GM12874 (cell line): ENCODE measurements around the gene CYP11A1.

ENCODE experiments used
- CTCF ChIP-seq: IDR thresholded peaks from 2 replicates; pipeline ENCODE4 v1.5.1; 2011; ENCODE audit warnings: low read depth, mild to moderate bottlenecking, control low read depth, low read length, moderate library complexity; ENCODE audit not compliant: insufficient read depth

Gene CYP11A1

GRCh38 chr15:74400313-74400860 is 32.9 kb upstream of the CYP11A1 start:
- no peak for TF ChIP-seq CTCF

DNA sequence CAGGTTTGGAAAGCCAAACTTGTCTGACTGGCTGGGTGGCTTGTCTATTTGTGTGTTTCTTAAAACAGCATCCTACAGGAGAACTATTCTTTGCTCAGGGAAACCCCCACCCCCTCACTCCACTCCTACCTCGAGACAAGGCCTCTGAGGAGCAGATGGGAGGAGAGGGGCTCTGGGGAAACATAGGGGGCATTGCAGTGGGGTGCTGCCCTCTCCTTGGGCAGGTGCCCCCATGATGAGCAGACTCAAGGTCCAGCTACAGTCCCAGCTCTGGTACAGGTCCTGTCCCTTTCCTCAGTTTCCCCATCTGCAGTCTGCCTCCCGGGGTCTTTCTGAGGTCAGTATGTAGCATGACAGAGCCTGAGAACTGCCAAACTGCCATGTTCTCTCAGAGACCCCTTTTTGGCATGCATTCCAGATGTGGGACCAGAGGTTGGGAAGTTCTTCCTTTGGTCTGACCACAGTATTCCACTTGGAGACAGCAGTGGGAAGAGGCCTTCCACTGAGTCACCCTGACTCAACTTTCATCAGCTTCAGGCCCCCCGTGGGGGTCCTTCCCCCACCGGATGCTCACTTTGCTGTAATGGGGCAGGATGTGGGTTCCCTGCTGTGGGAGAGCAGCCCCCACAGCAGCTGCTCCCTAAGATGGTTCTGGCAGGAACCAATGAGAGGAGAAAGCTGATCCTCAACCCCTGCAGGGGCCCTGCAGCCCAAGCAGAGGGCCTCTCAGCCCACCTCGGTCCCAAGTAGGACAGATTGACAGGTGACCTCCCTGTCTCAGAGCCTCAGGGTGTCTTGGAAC is 32.3 kb upstream of the CYP11A1 start:
- no peak for TF ChIP-seq CTCF

DNA sequence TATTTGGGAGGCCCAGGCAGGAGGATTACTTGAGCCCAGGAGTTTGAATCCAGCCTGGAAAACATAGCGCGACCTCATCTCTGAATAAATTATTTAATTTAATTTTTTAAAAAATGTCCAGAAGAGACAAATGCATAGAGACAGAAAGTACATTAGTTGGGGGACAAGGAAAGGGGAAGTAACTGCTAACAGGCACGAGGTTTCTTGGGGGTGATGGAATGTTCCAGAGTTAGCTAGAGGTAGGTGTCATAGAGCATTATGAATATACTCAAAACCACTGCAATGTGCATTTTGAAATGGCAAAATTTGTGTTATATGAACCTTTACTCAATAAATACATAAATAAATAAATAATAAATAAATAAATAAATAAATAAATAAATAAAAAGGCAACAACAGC is 31.7 kb upstream of the CYP11A1 start:
- no peak for TF ChIP-seq CTCF

GRCh38 chr15:74398183-74398582 is 30.7 kb upstream of the CYP11A1 start:
- TF ChIP-seq CTCF: no peak

DNA sequence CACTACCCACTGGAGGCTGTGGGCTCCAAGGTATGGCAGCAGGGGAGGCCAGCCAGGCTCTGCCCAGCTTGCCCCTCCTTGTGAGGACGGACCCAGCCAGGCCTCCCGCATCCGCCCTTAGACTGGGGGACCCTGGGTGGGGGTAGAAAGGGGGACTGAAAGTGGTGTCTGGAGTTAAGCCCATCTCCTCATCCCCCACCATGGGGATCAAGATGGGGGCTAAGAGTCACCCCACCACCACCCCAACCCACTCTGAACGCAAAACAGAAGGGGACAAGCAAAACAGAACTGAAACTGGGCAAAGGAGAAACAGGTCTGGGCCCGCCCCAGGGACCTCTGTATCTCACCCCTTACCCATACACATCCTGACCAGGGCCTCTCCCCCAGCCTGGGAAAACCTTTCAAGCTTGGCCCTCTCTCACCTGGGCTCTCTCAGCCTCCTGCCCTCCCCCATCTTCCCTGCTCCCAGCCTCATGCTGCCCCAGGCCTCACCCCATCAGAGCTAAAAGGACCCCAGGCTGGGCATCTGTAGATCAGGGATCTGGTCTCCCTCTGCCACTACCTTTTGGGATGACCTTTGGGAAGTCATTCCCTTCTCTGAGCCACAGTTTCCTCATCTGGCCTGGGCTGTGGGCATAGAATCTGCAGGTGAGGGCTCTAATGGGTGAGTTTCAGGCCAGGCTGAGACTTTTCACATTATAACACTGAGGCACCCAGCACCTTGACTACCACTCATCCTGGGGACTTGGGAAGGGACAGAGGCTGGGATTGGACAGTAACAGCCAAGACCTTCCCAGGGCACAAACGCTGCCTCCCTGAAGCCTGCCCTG is 30.0 kb upstream of the CYP11A1 start:
- TF ChIP-seq CTCF: no peak

DNA sequence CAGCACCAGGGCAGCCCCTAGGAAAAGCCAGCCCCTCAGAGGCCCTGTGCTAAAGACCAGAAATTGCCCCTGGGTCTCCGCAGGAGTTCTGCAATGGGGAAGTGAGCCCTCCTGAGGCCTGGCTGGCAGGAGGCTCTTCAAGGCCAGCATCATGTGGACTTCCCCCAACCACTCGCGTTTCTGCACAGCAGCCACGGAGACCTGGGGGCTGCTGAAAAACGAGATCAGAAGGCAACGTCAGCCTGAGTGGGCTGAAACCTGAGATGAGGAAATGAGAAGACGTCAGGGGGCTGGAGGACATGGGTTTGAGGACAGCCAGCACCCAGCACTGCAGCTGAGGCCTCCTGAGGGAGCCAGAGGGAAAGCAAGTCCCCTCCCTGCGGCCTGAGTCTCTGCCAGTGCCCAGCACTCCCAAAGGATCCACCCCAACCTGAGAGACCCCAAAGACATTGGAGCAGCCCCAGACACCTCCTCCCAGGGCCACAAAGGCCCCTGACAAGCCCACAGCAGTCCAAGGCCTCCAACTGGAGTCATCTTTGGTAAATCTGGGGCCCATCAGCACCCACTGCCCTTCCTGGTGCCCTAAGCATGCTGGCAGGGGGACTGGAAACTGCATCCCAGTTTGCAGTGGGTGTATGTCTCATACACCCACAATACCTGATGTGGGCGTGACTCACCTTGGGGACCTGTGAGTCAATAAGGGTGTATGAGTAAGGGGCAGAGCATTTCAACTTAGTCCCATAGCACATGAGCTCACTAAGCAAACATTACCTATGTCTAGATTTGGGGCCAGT is 29.2 kb upstream of the CYP11A1 start:
- TF ChIP-seq CTCF: 0 out of 2 replicates have a peak, but pooled peaks have one; percentile 10

DNA sequence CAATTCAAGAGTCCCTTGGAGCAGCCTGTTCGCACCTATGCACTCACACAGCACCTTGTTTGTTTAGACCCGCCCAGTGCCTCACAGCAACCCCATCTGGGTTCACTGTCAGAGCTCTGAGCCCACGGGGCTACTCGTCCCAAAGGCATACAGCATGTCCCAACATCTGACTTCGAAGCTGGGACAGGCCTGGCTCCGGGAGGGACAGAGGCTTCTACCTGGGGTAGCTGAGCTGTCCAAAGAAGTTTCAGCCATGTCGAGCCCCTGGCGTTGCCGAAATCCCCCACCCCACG is 28.6 kb upstream of the CYP11A1 start:
- TF ChIP-seq CTCF: no peak
